AG04450 (cell line): Measurements from ENCODE around the gene ATOH7. TPM values are rescaled to one million over a fixed set of nuclear protein-coding genes. Genes with fewer than 3 reads are reported as not detected.
"Not testable (repeated sequence)": the region's sequence is repeated elsewhere in the genome, so short reads cannot be mapped to it uniquely, and the experiment has no call there.

Experiments used
- CTCF ChIA-PET: fragments of 300-600, 350-600 bp; formaldehyde crosslinking; extraction: SDS; loops from one replicate; lab custom pipeline; 2022; ENCODE audit warnings: antibody characterized with exemption, inconsistent platforms; lab: Charles Lee
- POLR2A ChIA-PET: fragments of 350-600 bp; formaldehyde crosslinking; extraction: SDS; loops from one replicate; lab custom pipeline; 2021; ENCODE audit warnings: antibody characterized with exemption, inconsistent platforms; lab: Yijun Ruan, JAX
- DNase-seq: peaks from one replicate; pipeline ENCODE4 v3.0.0-alpha.2; 2011; ENCODE audit warnings: low read depth, low spot score
- H3K27ac ChIP-seq: one replicate; pipeline ENCODE4 v1.5.1; 2012; ENCODE audit warnings: low read depth, low read length, control low read depth
- H3K27me3 ChIP-seq: one replicate; pipeline ENCODE4 v1.6.0; 2012; ENCODE audit warnings: low read length; ENCODE audit not compliant: control insufficient read depth, insufficient read depth
- H3K4me3 ChIP-seq: 2 replicates; pipeline ENCODE4 v1.5.1; 2011; ENCODE audit warnings: mild to moderate bottlenecking, low read depth, low read length, control low read depth
- H3K9me3 ChIP-seq: 2 replicates; pipeline ENCODE4 v1.5.1; 2012; ENCODE audit warnings: low read length; ENCODE audit not compliant: control insufficient read depth, insufficient read depth
- polyA minus RNA-seq: library from RNA; depleted of rRNA, polyadenylated mRNA; stranded (reverse); fragments of >200 nt; gene quantifications from 2 replicates; pipeline ENCODE4 v1.2.3, GENCODE V29; 2011; rRNA and poly(A)+ RNA removed
- polyA plus RNA-seq: library from polyadenylated mRNA; depleted of rRNA; stranded (reverse); fragments of >200 nt; gene quantifications from 2 replicates; pipeline ENCODE4 v1.2.3, GENCODE V29; 2011; rRNA removed
- TF ChIP-seq, protein P1 (sequence below): IDR thresholded peaks from 2 replicates; pipeline ENCODE4 v1.5.1; 2011; ENCODE audit warnings: low read depth, low read length, control low read depth, inconsistent platforms

The ATOH7 gene
- 0.06 TPM in 1 of 2 replicates, not detected in the other for polyA plus RNA-seq
- not detected in 2 replicates for polyA minus RNA-seq

DNA sequence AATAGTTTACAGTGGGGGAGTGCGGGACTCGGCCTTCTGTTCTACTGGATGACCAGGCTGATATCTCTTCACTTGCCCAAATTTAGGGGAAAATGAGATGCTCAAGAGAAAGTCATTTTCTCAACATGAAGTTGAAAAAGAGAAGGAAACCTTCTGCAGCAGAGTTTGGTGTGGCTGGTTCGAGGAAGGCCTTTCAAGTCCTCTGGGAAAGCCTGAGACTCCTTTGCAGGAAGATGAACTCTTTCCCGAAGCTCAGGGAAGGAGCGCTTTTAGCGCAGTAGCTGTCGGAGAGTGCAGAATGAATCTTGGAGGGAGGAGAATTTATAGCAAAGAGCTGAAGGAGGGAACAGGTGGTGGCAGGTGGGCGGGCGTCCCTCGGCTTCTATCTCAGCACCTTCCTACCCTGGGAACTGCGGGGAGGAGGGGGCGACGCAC is at the start of gene ATOH7:
Gene ATOH7, minus strand, starts transcription at position 297 of the 435 bp plus-strand sequence. CDS start 436 bp downstream, outside the sequence.
- ChIA-PET CTCF (interaction anchor here (0.6 to 3.1 kb wide), 5 partner anchors 19 to 116 kb away, joined by 3 to 21 read pairs (median 4); no protein-coding TSS in a partner anchor), POLR2A (no interaction called here)
- Histone ChIP-seq H3K4me3 (peak within 1 kb of the TSS; percentile 79), H3K27me3 (peaks cover 15% of the 10 kb centered on the region), H3K9me3 (no peaks in the 10 kb centered on the region), H3K27ac (peak within 1 kb of the TSS; percentile 88)
- no peak for DNase-seq
- TF ChIP-seq, protein P1, sequence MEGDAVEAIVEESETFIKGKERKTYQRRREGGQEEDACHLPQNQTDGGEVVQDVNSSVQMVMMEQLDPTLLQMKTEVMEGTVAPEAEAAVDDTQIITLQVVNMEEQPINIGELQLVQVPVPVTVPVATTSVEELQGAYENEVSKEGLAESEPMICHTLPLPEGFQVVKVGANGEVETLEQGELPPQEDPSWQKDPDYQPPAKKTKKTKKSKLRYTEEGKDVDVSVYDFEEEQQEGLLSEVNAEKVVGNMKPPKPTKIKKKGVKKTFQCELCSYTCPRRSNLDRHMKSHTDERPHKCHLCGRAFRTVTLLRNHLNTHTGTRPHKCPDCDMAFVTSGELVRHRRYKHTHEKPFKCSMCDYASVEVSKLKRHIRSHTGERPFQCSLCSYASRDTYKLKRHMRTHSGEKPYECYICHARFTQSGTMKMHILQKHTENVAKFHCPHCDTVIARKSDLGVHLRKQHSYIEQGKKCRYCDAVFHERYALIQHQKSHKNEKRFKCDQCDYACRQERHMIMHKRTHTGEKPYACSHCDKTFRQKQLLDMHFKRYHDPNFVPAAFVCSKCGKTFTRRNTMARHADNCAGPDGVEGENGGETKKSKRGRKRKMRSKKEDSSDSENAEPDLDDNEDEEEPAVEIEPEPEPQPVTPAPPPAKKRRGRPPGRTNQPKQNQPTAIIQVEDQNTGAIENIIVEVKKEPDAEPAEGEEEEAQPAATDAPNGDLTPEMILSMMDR = no peak

DNA sequence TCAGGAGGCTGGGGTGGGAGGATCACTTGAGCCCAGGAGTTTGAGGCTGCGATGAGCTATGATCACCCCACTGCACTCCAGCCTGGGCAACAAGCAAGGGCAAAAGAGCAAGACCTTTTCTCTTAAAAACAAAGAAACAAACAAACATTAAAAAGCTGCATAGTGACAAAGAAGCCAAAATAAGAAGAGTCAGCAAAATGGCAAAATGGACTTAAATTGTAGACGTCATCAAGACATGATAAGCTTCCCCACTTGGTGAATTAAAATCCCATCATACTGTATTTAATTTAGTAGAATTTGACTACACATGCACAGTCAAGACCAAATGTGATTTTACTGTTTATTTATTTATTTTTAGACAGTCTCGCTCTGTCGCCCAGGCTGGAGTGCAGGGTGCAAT is 48.8 kb upstream of the ATOH7 start:
- no peak for DNase-seq
- H3K9me3 ChIP-seq = peaks cover 17% of the 10 kb centered on the region
- POLR2A ChIA-PET = no interaction called here
- H3K27ac ChIP-seq = no peak overlapping the region
- no peak overlapping the region for H3K4me3 ChIP-seq
- H3K27me3 ChIP-seq = peaks cover 3% of the 10 kb centered on the region
- TF ChIP-seq, protein P1 = no peak
- CTCF ChIA-PET = interaction anchor here (2.3 kb wide), 1 partner anchor 68 kb away, joined by 8 read pairs; no protein-coding TSS in a partner anchor

DNA sequence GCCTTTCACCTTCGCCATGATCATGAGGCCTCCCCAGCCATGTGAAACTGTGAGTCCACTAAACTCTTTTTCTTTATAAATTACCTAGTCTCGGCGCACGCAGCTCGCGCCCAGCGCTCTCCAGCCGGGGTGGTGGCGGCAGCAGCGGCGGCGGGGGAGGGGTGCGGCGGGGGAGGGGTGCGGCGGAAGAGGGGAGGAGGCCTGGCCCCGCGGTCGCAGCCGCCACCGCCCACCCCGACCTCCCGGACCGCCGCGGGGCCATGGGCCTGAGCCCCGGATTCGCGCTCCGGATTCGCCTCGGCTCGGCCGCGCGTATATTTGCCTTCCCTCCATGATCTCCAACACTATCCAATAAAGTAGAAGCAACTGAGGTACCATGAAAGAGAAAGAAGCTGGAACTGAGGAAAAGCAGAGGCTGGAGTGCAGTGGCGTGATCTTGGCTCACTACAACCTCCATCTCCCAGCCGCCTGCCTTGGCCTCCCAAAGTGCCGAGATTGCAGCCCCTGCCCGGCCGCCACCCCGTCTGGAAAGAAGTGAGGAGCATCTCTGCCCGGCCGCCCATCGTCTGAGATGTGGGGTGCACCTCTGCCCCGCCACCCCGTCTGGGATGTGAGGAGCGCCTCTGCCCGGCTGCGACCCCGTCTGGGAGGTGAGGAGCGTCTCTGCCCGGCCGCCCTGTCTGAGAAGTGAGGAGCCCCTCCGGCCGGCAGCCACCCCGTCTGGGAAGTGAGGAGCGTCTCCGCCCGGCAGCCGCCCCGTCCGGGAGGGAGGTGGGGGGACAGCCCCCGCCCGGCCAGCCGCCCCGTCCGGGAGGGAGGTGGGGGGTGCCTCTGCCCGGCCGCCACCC is 47.2 kb upstream of the ATOH7 start:
- H3K9me3 ChIP-seq = peaks cover 17% of the 10 kb centered on the region
- POLR2A ChIA-PET, DNase-seq, H3K4me3 ChIP-seq, H3K27ac ChIP-seq, H3K27me3 ChIP-seq: not testable (repeated sequence)
- CTCF ChIA-PET = interaction anchor here (1.5 kb wide), 1 partner anchor 67 kb away, joined by 5 read pairs; no protein-coding TSS in a partner anchor

DNA sequence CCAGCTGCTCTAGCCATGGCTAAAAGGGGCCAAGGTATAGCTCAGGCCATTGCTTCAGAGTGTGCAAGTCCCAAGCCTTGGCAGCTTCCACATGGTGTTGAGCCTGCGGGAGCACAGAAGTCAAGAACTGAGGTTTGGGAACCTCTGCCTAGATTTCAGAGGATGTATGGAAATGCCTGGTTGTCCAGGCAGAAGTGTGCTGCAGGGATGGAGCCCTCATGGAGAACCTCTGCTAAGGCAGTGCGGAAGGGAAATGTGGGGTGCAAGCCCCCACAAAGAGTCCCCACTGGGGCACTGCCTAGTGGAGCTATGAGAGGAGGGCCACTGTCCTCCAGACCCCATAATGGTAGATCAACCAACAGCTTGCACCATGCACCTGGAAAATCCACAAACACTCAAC is 45.9 kb upstream of the ATOH7 start:
- H3K4me3 ChIP-seq, POLR2A ChIA-PET, H3K27ac ChIP-seq, H3K27me3 ChIP-seq, DNase-seq: not testable (repeated sequence)
- CTCF ChIA-PET = interaction anchor here (1.5 kb wide), 1 partner anchor 65 kb away, joined by 5 read pairs; no protein-coding TSS in a partner anchor
- H3K9me3 ChIP-seq = peaks cover 17% of the 10 kb centered on the region

DNA sequence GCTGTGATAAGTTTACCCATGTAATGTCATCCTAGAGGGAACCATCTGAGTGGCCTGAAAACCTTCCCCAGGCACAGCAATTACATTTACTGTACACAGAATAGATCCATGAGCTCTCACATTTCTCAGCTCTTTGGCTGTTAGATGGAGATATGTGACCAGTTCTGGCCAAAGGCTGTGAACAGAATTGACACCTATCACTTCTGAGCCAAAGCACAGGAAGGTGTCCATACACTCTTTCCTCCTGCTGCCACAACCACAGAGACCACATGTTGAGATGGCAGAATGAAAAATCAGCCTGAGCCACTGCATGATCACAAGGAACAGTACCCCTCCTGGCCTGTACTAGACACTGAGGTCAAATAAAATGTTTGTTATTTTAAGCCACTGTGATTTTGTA is 44.3 kb upstream of the ATOH7 start:
- Histone ChIP-seq H3K27ac (no peak overlapping the region), H3K9me3 (peaks cover 17% of the 10 kb centered on the region), H3K27me3 (peaks cover 10% of the 10 kb centered on the region), H3K4me3 (no peak overlapping the region)
- ChIA-PET POLR2A (no interaction called here), CTCF (no interaction called here)
- TF ChIP-seq, protein P1 = no peak
- DNase-seq = no peak

DNA sequence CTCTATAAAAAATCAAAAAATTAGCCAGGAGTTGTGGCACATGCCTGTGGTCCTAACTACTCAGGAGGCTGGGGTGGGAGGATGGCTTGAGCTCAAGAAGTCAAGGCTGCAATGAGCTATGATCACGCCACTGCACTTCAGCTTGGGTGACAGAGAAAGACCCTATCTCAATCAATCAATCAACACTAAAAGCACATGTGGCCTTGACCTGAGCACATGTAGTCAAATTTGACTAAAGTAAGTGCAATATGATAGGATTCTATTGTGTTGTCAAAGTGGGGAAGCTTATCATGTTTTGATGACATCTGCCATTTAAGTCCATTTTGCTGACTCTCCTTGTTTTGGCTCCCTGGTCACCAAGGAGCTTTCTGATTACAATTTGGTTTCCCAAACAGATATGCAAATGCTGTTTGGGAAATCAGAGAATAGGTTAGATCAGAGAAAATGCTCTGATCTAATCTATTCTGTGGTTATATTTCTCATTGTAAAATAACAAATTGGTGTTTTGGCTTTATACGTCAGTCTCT is 43.8 kb upstream of the ATOH7 start:
- no peak for DNase-seq
- POLR2A ChIA-PET = no interaction called here
- H3K27ac ChIP-seq = no peak overlapping the region
- TF ChIP-seq, protein P1 = no peak
- peaks cover 17% of the 10 kb centered on the region for H3K9me3 ChIP-seq
- CTCF ChIA-PET = no interaction called here
- H3K27me3 ChIP-seq = peaks cover 10% of the 10 kb centered on the region
- no peak overlapping the region for H3K4me3 ChIP-seq
